Activated CD4-positive, alpha-beta T cell treated with anti-CD3 and anti-CD28 coated beads, Interleukin-2, amount 10 ng/mL, durations not matched to agents 7 days and 5 days (primary cell): ENCODE measurements around the gene TLL1. TPM values are rescaled to one million over a fixed set of nuclear protein-coding genes. Genes with fewer than 3 reads are reported as not detected.

Experiments used
- CTCF ChIA-PET: fragments of 350-600 bp; sonication (Branson Sonifier 250); formaldehyde crosslinking; loops from one replicate; lab custom pipeline; 2021; ENCODE audit warnings: antibody characterized with exemption; lab: Charles Lee
- POLR2A ChIA-PET: fragments of 350-600 bp; sonication (Branson Sonifier 250); formaldehyde crosslinking; loops from one replicate; lab custom pipeline; 2021; ENCODE audit warnings: antibody characterized with exemption; lab: Charles Lee
- DNase-seq: peaks from one replicate; pipeline ENCODE4 v3.0.0-alpha.2; 2020
- H3K27ac Mint-ChIP-seq: one replicate; pipeline ENCODE4 v1.8.0; 2021; ENCODE audit warnings: mild to moderate bottlenecking, moderate library complexity, mixed read lengths
- H3K27me3 Mint-ChIP-seq: one replicate; pipeline ENCODE4 v1.8.0; 2021; ENCODE audit warnings: mixed read lengths
- H3K36me3 Mint-ChIP-seq: one replicate; pipeline ENCODE4 v1.8.0; 2021; ENCODE audit warnings: low read depth, mixed read lengths
- H3K4me1 Mint-ChIP-seq: one replicate; pipeline ENCODE4 v1.8.0; 2021; ENCODE audit warnings: mixed read lengths
- H3K4me3 Mint-ChIP-seq: one replicate; pipeline ENCODE4 v1.8.0; 2021; ENCODE audit warnings: mild to moderate bottlenecking, moderate library complexity, mixed read lengths
- H3K9me3 Mint-ChIP-seq: one replicate; pipeline ENCODE4 v1.8.0; 2021; ENCODE audit warnings: mixed read lengths
- total RNA-seq, 2 experiments: library from RNA; stranded (reverse); gene quantifications; one replicate each; pipeline ENCODE4 v1.2.3, GENCODE V29; 2021

Gene TLL1
- total RNA-seq, 2 experiments from 2014 or later, result not detected

GRCh38 chr4:165965503-165965902 lies 92.5 kb downstream of the TLL1 start:
- Mint-ChIP-seq H3K27me3 (no peaks in the 10 kb centered on the region), H3K36me3 (no peaks in the 10 kb centered on the region), H3K4me1 (no peaks in the 10 kb centered on the region), H3K27ac (no peak overlapping the region), H3K9me3 (peaks cover 2% of the 10 kb centered on the region), H3K4me3 (no peak overlapping the region)
- DNase-seq, result no peak
- ChIA-PET POLR2A (no interaction called here), CTCF (interaction anchor here (1.0 kb wide), 1 partner anchor 13 kb away, joined by 3 read pairs; no protein-coding TSS in a partner anchor)

GRCh38 chr4:165966833-165967232 lies 93.8 kb downstream of the TLL1 start:
- no peaks in the 10 kb centered on the region for H3K27me3 Mint-ChIP-seq
- H3K4me1 Mint-ChIP-seq, result no peaks in the 10 kb centered on the region
- H3K4me3 Mint-ChIP-seq, result no peak overlapping the region
- no peak for DNase-seq
- no peak overlapping the region for H3K27ac Mint-ChIP-seq
- ChIA-PET CTCF (no interaction called here), POLR2A (no interaction called here)
- no peaks in the 10 kb centered on the region for H3K9me3 Mint-ChIP-seq
- no peaks in the 10 kb centered on the region for H3K36me3 Mint-ChIP-seq

- POLR2A ChIA-PET, result no interaction called here
Observed at GRCh38 chr4:165967486-165967885, 94.4 kb downstream of the TLL1 start.

GRCh38 chr4:165970703-165971420 lies 97.8 kb downstream of the TLL1 start:
- Mint-ChIP-seq H3K9me3 (peaks cover 2% of the 10 kb centered on the region), H3K27ac (no peak overlapping the region), H3K4me1 (no peaks in the 10 kb centered on the region), H3K27me3 (no peaks in the 10 kb centered on the region), H3K4me3 (no peak overlapping the region), H3K36me3 (no peaks in the 10 kb centered on the region)
- ChIA-PET POLR2A (no interaction called here), CTCF (interaction anchor here (0.7 kb wide), 1 partner anchor 145 kb away, joined by 3 read pairs; no protein-coding TSS in a partner anchor)
- DNase-seq, result no peak

More at GRCh38 chr4:165967486-165967885, 94.4 kb downstream of the TLL1 start:
- CTCF ChIA-PET, result no interaction called here
- no peak for DNase-seq
- H3K27me3 Mint-ChIP-seq, result no peaks in the 10 kb centered on the region
- H3K27ac Mint-ChIP-seq, result no peak overlapping the region
- no peaks in the 10 kb centered on the region for H3K4me1 Mint-ChIP-seq
- no peaks in the 10 kb centered on the region for H3K9me3 Mint-ChIP-seq
- H3K36me3 Mint-ChIP-seq, result no peaks in the 10 kb centered on the region
- no peak overlapping the region for H3K4me3 Mint-ChIP-seq

GRCh38 chr4:165971446-165971845 lies 98.4 kb downstream of the TLL1 start:
- ChIA-PET POLR2A (no interaction called here), CTCF (interaction anchor here (0.7 kb wide), 1 partner anchor 144 kb away, joined by 3 read pairs; no protein-coding TSS in a partner anchor)
- Mint-ChIP-seq H3K4me1 (no peaks in the 10 kb centered on the region), H3K27me3 (no peaks in the 10 kb centered on the region), H3K9me3 (peaks cover 2% of the 10 kb centered on the region), H3K4me3 (no peak overlapping the region), H3K36me3 (no peaks in the 10 kb centered on the region), H3K27ac (no peak overlapping the region)
- no peak for DNase-seq

- Mint-ChIP-seq H3K9me3 (peaks cover 2% of the 10 kb centered on the region), H3K36me3 (no peaks in the 10 kb centered on the region), H3K27me3 (no peaks in the 10 kb centered on the region), H3K4me1 (no peaks in the 10 kb centered on the region), H3K27ac (no peak overlapping the region), H3K4me3 (no peak overlapping the region)
- POLR2A ChIA-PET, result no interaction called here
- CTCF ChIA-PET, result no interaction called here
- no peak for DNase-seq
Observed at GRCh38 chr4:165971933-165972332, 98.9 kb downstream of the TLL1 start.

GRCh38 chr4:165972747-165973146 lies 99.7 kb downstream of the TLL1 start:
- H3K4me1 Mint-ChIP-seq, result no peaks in the 10 kb centered on the region
- no peaks in the 10 kb centered on the region for H3K36me3 Mint-ChIP-seq
- H3K9me3 Mint-ChIP-seq, result peaks cover 2% of the 10 kb centered on the region
- H3K27ac Mint-ChIP-seq, result no peak overlapping the region
- H3K27me3 Mint-ChIP-seq, result no peaks in the 10 kb centered on the region
- no peak for DNase-seq
- no peak overlapping the region for H3K4me3 Mint-ChIP-seq
- ChIA-PET POLR2A (no interaction called here), CTCF (no interaction called here)

- H3K27me3 Mint-ChIP-seq, result no peaks in the 10 kb centered on the region
- DNase-seq, result no peak
- H3K27ac Mint-ChIP-seq, result no peak overlapping the region
- H3K4me1 Mint-ChIP-seq, result no peaks in the 10 kb centered on the region
- POLR2A ChIA-PET, result no interaction called here
- CTCF ChIA-PET, result no interaction called here
- no peak overlapping the region for H3K4me3 Mint-ChIP-seq
- no peaks in the 10 kb centered on the region for H3K9me3 Mint-ChIP-seq
- no peaks in the 10 kb centered on the region for H3K36me3 Mint-ChIP-seq
Observed at GRCh38 chr4:165982934-165983333, 109.9 kb downstream of the TLL1 start.

GRCh38 chr4:165986956-165987698 lies 114.1 kb downstream of the TLL1 start:
- Mint-ChIP-seq H3K9me3 (no peaks in the 10 kb centered on the region), H3K4me3 (no peak overlapping the region), H3K36me3 (no peaks in the 10 kb centered on the region), H3K27ac (no peak overlapping the region), H3K4me1 (no peaks in the 10 kb centered on the region), H3K27me3 (no peaks in the 10 kb centered on the region)
- ChIA-PET CTCF (no interaction called here), POLR2A (no interaction called here)
- no peak for DNase-seq

GRCh38 chr4:165991325-165992180 lies 118.5 kb downstream of the TLL1 start:
- H3K27ac Mint-ChIP-seq, result no peak overlapping the region
- no peaks in the 10 kb centered on the region for H3K4me1 Mint-ChIP-seq
- no peaks in the 10 kb centered on the region for H3K36me3 Mint-ChIP-seq
- CTCF ChIA-PET, result no interaction called here
- H3K27me3 Mint-ChIP-seq, result no peaks in the 10 kb centered on the region
- POLR2A ChIA-PET, result no interaction called here
- H3K9me3 Mint-ChIP-seq, result no peaks in the 10 kb centered on the region
- H3K4me3 Mint-ChIP-seq, result no peak overlapping the region
- no peak for DNase-seq

GRCh38 chr4:165992283-165992682 lies 119.2 kb downstream of the TLL1 start:
- POLR2A ChIA-PET, result no interaction called here
- Mint-ChIP-seq H3K4me1 (no peaks in the 10 kb centered on the region), H3K27ac (no peak overlapping the region)

GRCh38 chr4:165994701-165995100 lies 121.7 kb downstream of the TLL1 start:
- ChIA-PET CTCF (no interaction called here), POLR2A (no interaction called here)
- DNase-seq, result no peak
- no peaks in the 10 kb centered on the region for H3K9me3 Mint-ChIP-seq
- H3K27me3 Mint-ChIP-seq, result no peaks in the 10 kb centered on the region
- H3K4me1 Mint-ChIP-seq, result no peaks in the 10 kb centered on the region
- no peaks in the 10 kb centered on the region for H3K36me3 Mint-ChIP-seq
- no peak overlapping the region for H3K27ac Mint-ChIP-seq
- no peak overlapping the region for H3K4me3 Mint-ChIP-seq

More at GRCh38 chr4:165992283-165992682, 119.2 kb downstream of the TLL1 start:
- DNase-seq, result no peak
- H3K27me3 Mint-ChIP-seq, result no peaks in the 10 kb centered on the region
- no peaks in the 10 kb centered on the region for H3K36me3 Mint-ChIP-seq
- H3K9me3 Mint-ChIP-seq, result no peaks in the 10 kb centered on the region
- CTCF ChIA-PET, result no interaction called here
- no peak overlapping the region for H3K4me3 Mint-ChIP-seq

- Mint-ChIP-seq H3K4me1 (no peaks in the 10 kb centered on the region), H3K27ac (no peak overlapping the region), H3K36me3 (no peaks in the 10 kb centered on the region), H3K9me3 (no peaks in the 10 kb centered on the region), H3K4me3 (no peak overlapping the region), H3K27me3 (no peaks in the 10 kb centered on the region)
- POLR2A ChIA-PET, result no interaction called here
- CTCF ChIA-PET, result no interaction called here
- DNase-seq, result no peak
Observed at GRCh38 chr4:166003811-166004210, 130.8 kb downstream of the TLL1 start.
